NB4 (cell line): Measurements from ENCODE around the gene MPPE1.

Experiments
- CTCF ChIP-seq: IDR thresholded peaks from one replicate; pipeline ENCODE4 v1.5.1; 2012; ENCODE audit warnings: low read depth, low read length
- POLR2A ChIP-seq: IDR thresholded peaks from 2 replicates; pipeline ENCODE4 v1.6.1; 2011; ENCODE audit warnings: mild to moderate bottlenecking; ENCODE audit not compliant: insufficient read length; ENCODE audit errors: extremely low read depth

DNA sequence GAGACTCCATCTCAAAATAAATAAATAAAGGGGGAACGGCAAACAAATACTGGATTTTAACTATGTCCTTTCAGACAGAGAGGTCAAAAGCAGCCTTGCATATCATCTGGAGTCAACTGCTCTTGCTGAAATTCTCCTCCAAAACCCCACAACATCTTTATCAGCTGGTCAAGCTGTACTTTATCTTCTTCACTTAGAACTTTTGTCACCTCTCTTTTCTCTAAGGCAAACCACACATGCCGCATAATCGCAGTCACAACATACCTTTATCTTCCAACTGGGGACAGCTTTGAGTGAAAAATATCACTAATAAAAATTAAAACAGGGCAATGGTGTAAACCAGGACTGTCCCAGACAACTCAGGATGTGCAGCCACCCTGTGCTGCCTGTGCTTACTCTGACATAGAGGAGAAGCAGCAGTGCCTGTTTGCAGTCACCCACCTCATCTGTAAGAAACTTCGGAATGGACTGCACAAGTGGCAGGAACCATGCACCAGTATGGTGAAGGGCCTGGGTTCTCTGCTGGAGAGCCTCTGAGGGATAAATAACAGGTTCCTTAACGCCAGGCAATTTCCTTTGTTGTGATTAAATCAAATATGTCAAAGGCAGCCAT is 6.2 kb downstream of the MPPE1 start:
- TF ChIP-seq CTCF (no peak), POLR2A (no peak)
